ENCODE results near the gene NRP1.
"Not testable (repeated sequence)": the region's sequence is repeated elsewhere in the genome, so short reads cannot be mapped to it uniquely, and the experiment has no call there.

Gene NRP1

DNA sequence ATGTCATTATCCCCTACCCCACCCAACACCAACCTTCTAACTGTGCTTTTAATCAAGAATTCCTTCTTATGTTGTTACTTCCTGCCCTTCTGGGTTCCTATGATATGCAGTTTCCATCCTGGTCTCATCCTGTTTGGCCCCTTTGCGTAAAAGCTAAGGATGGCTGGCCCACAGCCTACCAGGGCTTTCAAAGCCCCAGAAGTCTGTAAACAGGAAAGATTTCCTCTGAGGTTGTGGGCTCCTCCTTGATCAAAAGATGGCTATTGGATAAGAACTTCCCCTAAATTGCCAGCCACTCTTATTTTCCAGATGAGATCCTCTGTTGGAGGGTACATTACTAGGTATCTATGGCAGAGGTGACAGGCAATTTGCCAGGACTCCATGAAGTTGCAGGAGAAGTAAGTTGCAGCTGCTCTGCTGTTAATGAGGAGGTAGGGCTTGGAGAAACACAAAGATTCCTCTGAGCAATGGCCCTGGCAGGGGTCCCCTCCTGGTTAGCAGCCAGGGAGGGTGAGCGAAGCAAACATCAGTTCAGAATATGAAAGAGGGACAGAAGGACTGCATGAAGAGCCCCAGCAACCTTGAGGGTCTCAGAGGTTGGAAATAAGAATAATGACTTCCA is 32.1 kb downstream of the NRP1 start:
- Histone ChIP-seq H3K9me3 (replicated peaks; ENCODE audit: insufficient read depth, low read length) (no peaks in the 10 kb centered on the region), H3K9me2 (replicated peaks; ENCODE audit: insufficient read depth, low read length) (no peaks in the 10 kb centered on the region), H3F3A (ENCODE audit: insufficient read depth, low read length) (no peaks in the 10 kb centered on the region), H3K27me3 (replicated peaks; ENCODE audit: insufficient read depth, low read length) (no peaks in the 10 kb centered on the region), H3K27ac (ENCODE audit: low read length) (no peak overlapping the region), H3K4me2 (ENCODE audit: low read depth, low read length) (no peak overlapping the region), H3K4me1 (ENCODE audit: low read length) (no peaks in the 10 kb centered on the region), H3K9ac (ENCODE audit: low read length) (no peak overlapping the region), H3K36me3 (replicated peaks; ENCODE audit: insufficient read depth, low read length) (no peaks in the 10 kb centered on the region), H3K79me2 (ENCODE audit: low read length) (no peaks in the 10 kb centered on the region), H3K4me3 (ENCODE audit: low read length) (no peak overlapping the region), H4K20me1 (ENCODE audit: insufficient read depth, low read length) (no peaks in the 10 kb centered on the region), H2AFZ (ENCODE audit: low read length) (no peak overlapping the region)
- DNase-seq, result no peak
- no peak for TF ChIP-seq EZH2phosphoT487 (IDR thresholded peaks at IDR 0.05; ENCODE audit: low read length)

DNA sequence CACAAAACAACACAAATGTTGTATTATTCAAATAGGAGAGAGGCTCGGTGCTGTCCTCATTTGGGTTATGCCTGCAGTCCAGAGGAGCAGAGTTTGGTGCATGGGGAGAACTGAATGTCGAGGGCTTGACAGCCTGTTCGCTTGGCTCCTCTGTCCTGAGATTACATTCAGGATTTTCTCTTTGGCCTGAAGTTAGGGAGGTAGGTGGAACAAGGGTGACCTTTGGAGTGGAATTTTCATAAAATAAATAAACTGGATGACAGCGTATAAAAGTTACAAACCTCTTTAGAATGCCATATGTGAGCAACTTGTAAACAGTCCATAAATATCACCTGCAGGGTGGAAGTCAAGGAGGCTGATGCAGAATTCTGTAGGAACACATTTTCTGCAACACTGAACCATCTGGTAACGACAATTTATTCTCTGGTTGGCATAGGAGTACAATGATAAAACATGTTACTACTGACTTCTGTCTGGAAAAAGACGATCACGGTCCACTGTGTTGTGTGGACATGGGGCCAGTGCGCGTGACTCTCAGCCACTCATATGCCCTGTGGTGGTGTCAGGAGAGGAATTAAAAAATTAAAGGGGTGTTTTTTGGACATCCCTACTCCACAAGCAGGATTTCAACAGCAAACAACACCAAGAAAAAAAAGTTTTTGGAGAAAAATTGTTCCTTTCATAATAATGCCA is 33.2 kb downstream of the NRP1 start:
- Histone ChIP-seq H3K27me3 (replicated peaks; ENCODE audit: insufficient read depth, low read length) (no peaks in the 10 kb centered on the region), H3K9me2 (replicated peaks; ENCODE audit: insufficient read depth, low read length) (no peaks in the 10 kb centered on the region), H3K36me3 (replicated peaks; ENCODE audit: insufficient read depth, low read length) (no peaks in the 10 kb centered on the region), H3K9me3 (replicated peaks; ENCODE audit: insufficient read depth, low read length) (no peaks in the 10 kb centered on the region), H3K9ac (ENCODE audit: low read length) (no peak overlapping the region), H3K4me3 (ENCODE audit: low read length) (no peak overlapping the region), H2AFZ (ENCODE audit: low read length) (no peak overlapping the region), H3K4me1 (ENCODE audit: low read length) (no peaks in the 10 kb centered on the region), H3F3A (ENCODE audit: insufficient read depth, low read length) (no peaks in the 10 kb centered on the region), H3K79me2 (ENCODE audit: low read length) (no peaks in the 10 kb centered on the region), H3K4me2 (ENCODE audit: low read depth, low read length) (no peak overlapping the region), H3K27ac (ENCODE audit: low read length) (no peak overlapping the region), H4K20me1 (ENCODE audit: insufficient read depth, low read length) (no peaks in the 10 kb centered on the region)
- TF ChIP-seq, protein P1, sequence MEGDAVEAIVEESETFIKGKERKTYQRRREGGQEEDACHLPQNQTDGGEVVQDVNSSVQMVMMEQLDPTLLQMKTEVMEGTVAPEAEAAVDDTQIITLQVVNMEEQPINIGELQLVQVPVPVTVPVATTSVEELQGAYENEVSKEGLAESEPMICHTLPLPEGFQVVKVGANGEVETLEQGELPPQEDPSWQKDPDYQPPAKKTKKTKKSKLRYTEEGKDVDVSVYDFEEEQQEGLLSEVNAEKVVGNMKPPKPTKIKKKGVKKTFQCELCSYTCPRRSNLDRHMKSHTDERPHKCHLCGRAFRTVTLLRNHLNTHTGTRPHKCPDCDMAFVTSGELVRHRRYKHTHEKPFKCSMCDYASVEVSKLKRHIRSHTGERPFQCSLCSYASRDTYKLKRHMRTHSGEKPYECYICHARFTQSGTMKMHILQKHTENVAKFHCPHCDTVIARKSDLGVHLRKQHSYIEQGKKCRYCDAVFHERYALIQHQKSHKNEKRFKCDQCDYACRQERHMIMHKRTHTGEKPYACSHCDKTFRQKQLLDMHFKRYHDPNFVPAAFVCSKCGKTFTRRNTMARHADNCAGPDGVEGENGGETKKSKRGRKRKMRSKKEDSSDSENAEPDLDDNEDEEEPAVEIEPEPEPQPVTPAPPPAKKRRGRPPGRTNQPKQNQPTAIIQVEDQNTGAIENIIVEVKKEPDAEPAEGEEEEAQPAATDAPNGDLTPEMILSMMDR (IDR thresholded peaks at IDR 0.05; ENCODE audit: low read length), result no peak
- TF ChIP-seq EZH2phosphoT487 (IDR thresholded peaks at IDR 0.05; ENCODE audit: low read length), result no peak
- no peak for TF ChIP-seq EZH2 (optimal IDR thresholded peaks at IDR 0.05; ENCODE audit: low read depth, low read length)
- no peak for DNase-seq

DNA sequence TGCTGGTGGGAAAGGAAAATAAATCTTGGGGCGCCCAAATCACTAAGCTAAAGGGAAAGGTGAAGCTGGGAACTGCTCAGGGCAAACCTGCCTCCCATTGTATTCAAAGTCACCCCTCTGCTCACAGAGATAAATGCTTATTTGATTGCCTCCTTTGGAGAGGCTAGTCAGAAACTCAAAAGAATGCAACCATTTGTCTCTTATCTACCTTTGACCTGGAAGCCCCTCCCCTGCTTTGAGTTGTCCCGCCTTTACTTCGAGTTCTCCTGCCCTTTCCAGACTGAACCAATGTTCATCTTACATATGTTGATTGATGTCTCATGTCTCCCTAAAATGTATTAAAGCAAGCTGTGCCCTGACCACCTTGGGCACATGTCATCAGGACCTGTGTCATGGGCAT is 33.9 kb downstream of the NRP1 start:
- H3K4me2 ChIP-seq (ENCODE audit: low read depth, low read length); H3K79me2 ChIP-seq (ENCODE audit: low read length); H3K36me3 ChIP-seq (replicated peaks; ENCODE audit: insufficient read depth, low read length); H3K27ac ChIP-seq (ENCODE audit: low read length); DNase-seq; H3F3A ChIP-seq (ENCODE audit: insufficient read depth, low read length); H2AFZ ChIP-seq (ENCODE audit: low read length); H3K4me3 ChIP-seq (ENCODE audit: low read length); H3K9ac ChIP-seq (ENCODE audit: low read length); H4K20me1 ChIP-seq (ENCODE audit: insufficient read depth, low read length); H3K27me3 ChIP-seq (replicated peaks; ENCODE audit: insufficient read depth, low read length); H3K9me2 ChIP-seq (replicated peaks; ENCODE audit: insufficient read depth, low read length); H3K9me3 ChIP-seq (replicated peaks; ENCODE audit: insufficient read depth, low read length); H3K4me1 ChIP-seq (ENCODE audit: low read length): not testable (repeated sequence)

DNA sequence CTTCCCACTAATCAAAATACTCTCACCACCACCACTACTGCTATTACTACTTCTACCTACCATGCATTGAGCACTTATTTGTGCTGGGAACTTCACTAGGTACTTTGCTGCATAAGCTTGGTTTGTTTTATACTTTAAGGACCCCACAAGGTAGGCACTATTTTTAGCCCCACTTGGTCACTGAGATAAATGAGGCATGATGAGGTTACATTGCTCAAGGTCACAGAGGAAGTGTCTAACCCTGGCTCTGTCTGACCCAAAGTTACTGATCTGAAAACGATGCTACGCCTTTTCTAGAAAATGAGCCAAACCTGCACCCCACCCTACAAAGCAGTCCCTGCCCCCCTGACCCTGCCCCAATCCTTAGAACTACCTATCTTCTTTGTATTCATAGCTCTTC is 35.6 kb downstream of the NRP1 start:
- no peaks in the 10 kb centered on the region for H3K79me2 ChIP-seq (ENCODE audit: low read length)
- no peaks in the 10 kb centered on the region for H4K20me1 ChIP-seq (ENCODE audit: insufficient read depth, low read length)
- H3K4me3 ChIP-seq (ENCODE audit: low read length), result no peak overlapping the region

More for the DNA sequence above, 35.6 kb downstream of the NRP1 start:
- Histone ChIP-seq H3K9ac (ENCODE audit: low read length) (no peak overlapping the region), H3K4me2 (ENCODE audit: low read depth, low read length) (no peak overlapping the region), H3K4me1 (ENCODE audit: low read length) (no peaks in the 10 kb centered on the region), H3K36me3 (replicated peaks; ENCODE audit: insufficient read depth, low read length) (no peaks in the 10 kb centered on the region), H3F3A (ENCODE audit: insufficient read depth, low read length) (no peaks in the 10 kb centered on the region), H2AFZ (ENCODE audit: low read length) (no peak overlapping the region), H3K9me2 (replicated peaks; ENCODE audit: insufficient read depth, low read length) (no peaks in the 10 kb centered on the region), H3K27ac (ENCODE audit: low read length) (no peak overlapping the region), H3K27me3 (replicated peaks; ENCODE audit: insufficient read depth, low read length) (no peaks in the 10 kb centered on the region), H3K9me3 (replicated peaks; ENCODE audit: insufficient read depth, low read length) (no peaks in the 10 kb centered on the region)
- TF ChIP-seq EZH2 (optimal IDR thresholded peaks at IDR 0.05; ENCODE audit: low read depth, low read length) (no peak), EZH2phosphoT487 (IDR thresholded peaks at IDR 0.05; ENCODE audit: low read length) (no peak)
- TF ChIP-seq, protein P1 (IDR thresholded peaks at IDR 0.05; ENCODE audit: low read length), result no peak
- no peak for DNase-seq
